Inflammatory macrophage (primary cell): ENCODE results near the gene LPP.

Source experiments
- DNase-seq, 2 donors: peaks; one replicate each; pipeline ENCODE4 v3.0.0-alpha.2; 2020 to 2022

LPP gene

GRCh38 chr3:188573291-188573940 lies 419.5 kb downstream of the LPP start:
- DNase-seq = peak in 1 of 2 donors; percentile 41

DNA sequence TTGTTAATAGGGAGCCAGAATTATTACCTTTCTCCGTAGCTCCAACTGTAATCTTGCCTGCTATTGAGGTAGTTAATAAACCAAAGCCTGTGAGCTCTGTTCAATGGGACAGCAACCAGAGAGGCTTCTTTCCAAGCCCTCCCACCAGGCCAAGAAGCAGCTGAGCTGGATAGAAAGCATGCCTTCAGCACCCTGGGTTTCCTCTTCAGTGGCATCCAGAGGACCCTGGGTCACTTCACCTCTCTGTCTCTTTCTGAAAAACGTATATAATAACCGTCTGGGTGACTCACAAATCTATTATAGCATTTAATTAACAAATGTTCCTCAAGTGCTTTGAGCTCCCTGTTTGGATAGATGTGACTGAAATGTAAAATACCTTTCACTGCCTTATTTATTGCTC lies 420.0 kb downstream of the LPP start:
- no peak for DNase-seq

DNA sequence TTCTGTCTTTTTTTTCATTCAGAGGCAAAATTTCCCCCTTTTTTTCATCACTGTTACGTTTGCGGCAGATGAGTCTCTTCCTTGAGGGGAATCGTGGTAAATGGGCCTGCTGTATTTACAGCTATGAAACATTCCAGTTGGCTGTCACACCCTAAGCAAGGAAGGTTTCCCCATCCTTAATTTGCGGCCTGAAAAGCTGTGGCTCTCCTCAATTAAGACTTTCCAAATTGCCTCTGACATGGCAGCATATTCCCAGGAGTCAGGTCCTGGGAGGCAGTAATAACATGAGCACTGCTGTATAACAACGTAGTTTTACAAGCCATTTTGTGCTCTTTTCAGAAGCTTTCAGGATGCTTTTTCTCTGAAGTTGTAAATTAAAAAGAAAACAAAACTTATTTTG lies 420.9 kb downstream of the LPP start:
- DNase-seq = no peak

- DNase-seq = no peak
These were observed 421.5 kb downstream of the LPP start for GRCh38 chr3:188575501-188575900.

- DNase-seq = no peak
These were observed 423.6 kb downstream of the LPP start for GRCh38 chr3:188577539-188577938.

DNA sequence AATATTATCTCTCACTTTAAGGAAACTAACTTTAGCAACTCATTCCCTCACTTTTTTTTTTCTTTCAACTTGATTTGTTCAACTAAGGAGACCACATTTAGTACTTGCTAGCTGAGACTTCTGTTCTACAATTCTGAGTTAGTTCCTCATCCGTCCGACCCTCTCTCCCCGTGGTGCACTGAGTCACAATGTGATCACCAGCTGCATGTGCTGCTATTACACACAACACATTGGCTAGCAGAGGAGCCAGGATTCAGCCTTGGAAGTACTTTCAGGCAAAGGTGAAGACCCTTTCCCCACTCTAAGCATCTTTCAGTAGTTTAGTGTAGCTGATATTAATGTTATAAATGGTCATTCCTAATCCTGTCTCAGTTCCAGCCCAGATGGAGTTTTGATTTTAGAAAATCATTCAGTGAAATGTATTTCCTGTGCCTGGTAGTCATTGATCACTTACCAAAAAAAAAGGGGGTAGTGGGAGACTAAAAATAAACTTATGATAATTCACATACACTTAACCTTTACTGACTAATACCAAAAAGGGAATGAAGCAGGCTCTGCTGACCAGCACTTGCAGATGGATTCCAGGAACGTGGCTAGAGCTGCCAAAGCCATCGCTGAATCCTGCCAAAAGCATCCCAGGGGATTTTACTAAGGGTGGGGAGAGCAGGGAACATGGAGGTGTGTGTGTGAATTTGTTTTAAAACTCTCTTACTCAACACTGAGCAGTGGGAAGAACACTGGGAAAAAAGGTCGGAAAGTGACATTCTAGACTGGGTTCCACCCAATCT lies 424.8 kb downstream of the LPP start:
- DNase-seq = peak; percentile 87 to 92

DNA sequence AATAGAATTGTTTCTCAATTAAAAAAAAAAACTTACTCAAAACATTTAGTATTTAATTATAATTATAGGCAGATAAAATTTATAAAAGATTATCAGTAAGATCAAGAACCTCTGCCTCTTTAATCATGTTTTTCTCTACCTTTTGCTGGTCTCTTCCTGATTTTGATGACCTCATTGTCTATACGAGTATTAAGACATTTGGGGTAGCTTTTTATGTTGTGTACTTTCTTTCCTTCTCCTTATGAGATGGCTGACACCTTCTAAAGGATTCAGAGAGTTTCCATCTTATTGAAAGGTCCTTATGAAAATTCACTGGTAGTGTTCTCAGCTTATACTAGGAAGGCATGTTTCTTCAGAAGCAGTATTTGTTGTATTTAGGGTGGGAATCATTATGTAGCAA lies 426.3 kb downstream of the LPP start:
- no peak for DNase-seq

- peak; percentile 66 for DNase-seq
These were observed 426.7 kb downstream of the LPP start for GRCh38 chr3:188580659-188581058.

- DNase-seq = no peak
These were observed 427.4 kb downstream of the LPP start for GRCh38 chr3:188581365-188581764.

GRCh38 chr3:188581792-188582191 lies 427.8 kb downstream of the LPP start:
- peak; percentile 78 to 83 for DNase-seq

DNA sequence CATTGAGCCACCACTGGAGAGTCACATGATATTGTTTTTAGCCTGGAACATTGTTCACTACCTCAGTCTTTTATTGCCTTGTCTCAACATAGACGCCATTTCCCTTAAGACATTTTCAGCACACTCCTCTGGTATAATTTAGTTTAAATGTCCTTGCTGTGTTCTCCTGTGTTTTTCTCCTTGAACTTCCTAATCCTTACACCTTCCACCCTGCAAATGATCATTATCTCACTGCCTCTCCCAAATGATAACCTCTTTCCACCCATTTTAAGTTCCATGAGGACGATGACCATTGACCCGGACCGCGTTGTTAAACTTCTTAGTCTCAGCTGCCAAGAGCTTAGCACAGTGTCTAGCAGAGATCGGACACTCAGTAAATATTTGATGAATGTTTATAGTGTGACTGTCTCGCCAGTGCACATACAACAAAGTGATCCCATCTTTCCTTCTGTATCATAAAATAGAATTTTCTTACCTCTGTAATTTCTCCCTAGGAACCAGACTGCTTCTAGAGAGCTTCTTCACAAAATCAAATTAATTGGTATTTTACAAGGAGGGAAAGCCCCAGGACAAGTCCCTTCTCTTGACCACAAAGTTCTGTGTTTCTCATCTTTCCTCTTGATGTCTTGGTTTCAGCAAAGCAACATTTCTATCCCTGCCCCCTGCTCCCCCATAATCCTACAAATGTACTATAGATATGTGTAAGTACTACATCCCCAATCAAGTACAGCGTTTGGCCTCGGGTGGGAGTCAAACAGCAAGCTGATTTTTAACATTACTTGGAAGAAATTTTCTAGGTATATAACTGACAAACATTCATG lies 429.6 kb downstream of the LPP start:
- DNase-seq = peak in 1 of 2 donors; percentile 37

- peak; percentile 83 to 86 for DNase-seq
These were observed 430.2 kb downstream of the LPP start for GRCh38 chr3:188584162-188584529.

GRCh38 chr3:188584958-188585689 lies 431.2 kb downstream of the LPP start:
- DNase-seq = peak; percentile 72 to 77

- peak; percentile 72 to 92 for DNase-seq
These were observed 435.1 kb downstream of the LPP start for GRCh38 chr3:188589071-188589470.

- peak; percentile 50 to 58 for DNase-seq
These were observed 435.8 kb downstream of the LPP start for GRCh38 chr3:188589771-188590170.

GRCh38 chr3:188590557-188590956 lies 436.6 kb downstream of the LPP start:
- DNase-seq = no peak

DNA sequence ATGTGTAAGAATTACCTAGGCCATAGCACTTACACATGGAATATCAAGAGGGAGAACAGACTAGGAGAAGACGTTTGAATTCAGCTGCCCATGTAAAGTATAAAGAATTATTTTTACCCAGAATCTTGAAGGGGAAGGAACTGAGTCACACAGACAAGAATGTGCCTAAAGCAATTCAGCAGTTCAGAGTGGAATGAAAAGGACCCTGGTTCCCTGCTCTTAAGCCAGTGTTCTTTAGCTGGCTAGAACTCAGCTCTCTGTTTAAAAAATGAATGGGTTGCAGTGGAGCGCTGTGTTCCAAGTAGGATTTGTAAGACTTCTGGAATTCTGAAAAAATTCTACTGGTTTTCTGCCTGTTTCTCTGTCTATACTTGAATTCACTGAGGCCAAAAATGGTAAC lies 440.2 kb downstream of the LPP start:
- DNase-seq = no peak

DNA sequence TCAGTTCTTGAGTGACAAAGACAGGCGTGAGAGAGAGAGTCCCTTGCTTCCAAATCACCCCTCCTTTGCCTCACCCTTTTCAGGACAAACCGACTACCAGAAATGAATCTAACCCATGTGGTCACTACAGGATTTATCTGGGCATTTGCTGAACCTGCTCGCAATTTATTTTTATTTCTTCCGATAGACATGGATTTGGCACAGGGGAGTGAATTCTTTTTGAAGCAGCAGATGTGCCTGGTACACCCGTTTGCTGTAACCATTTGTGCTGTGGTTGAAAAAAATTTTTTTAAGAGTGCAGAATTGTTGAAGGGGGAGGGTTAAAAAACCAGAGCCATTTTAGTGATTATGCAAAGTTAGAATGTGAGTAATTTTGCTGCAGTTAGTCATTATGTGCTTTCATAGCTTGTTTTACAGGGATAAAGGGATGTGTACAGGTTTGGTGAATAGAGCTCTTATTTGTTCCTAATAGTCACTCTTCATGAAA lies 442.0 kb downstream of the LPP start:
- DNase-seq = no peak

GRCh38 chr3:188598894-188599293 lies 444.9 kb downstream of the LPP start:
- no peak for DNase-seq

- no peak for DNase-seq
These were observed 448.2 kb downstream of the LPP start for GRCh38 chr3:188602111-188602510.

- DNase-seq = no peak
These were observed 448.7 kb downstream of the LPP start for GRCh38 chr3:188602620-188603019.

DNA sequence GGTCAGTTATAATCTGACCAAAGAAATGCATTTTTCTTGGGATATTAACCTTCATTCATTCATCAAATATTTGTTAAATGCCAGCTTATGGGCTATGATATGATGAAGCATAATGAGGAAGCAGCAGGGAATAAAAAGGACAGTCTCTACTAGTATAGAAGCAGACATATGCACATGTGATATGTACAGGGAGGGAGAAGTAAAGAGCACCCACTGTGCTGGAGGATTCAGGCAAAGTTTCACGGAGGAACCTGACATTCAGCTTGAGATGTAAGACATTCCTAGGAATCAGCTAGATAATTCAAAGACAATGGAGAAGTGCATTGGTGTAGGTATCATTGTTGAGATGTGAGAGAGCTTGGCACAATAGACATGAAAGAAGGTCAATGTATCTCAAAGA lies 450.7 kb downstream of the LPP start:
- DNase-seq = peak; percentile 39 to 51

DNA sequence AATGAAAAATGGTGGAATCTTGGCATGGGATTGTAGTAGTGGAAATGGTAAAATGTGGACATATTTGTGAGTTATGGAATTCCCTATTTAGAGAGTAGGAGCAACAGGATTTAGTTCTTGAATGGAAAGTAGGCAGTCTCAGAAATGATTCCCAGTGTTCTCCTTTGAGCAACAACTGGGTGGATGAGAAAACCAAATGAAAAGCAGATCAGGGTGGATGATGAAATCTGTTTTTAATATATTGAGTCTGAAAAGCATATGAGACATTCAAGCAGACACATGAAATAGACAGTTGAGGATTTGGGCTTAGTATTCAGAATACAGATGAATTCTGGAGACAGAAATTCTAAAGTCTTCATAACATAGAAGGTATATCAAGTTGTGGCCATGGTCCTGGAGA lies 451.3 kb downstream of the LPP start:
- no peak for DNase-seq
